A549 treated with AZD9567 at 1 μM for 4 hours (cell line): Measurements from ENCODE around the gene RTBDN. TPM values are rescaled to one million over a fixed set of nuclear protein-coding genes. Genes with fewer than 3 reads are reported as not detected.

Experiments
- total RNA-seq: library from RNA; stranded (reverse); fragments of 200-300 nt; extraction: Qiagen RNA extraction; gene quantifications from 5 replicates; pipeline ENCODE4 v1.2.3, GENCODE V29; 2022; ENCODE audit not compliant: insufficient read depth

Gene RTBDN
- 0.08 to 0.09 TPM in 2 of 5 replicates, not detected in the others for total RNA-seq

GRCh38 chr19:12834566-12834943 is at the start of gene RTBDN:
Gene RTBDN, minus strand, starts transcription at chr19:12834579. Its CDS starts 4,600 bp downstream, at chr19:12829979.

DNA sequence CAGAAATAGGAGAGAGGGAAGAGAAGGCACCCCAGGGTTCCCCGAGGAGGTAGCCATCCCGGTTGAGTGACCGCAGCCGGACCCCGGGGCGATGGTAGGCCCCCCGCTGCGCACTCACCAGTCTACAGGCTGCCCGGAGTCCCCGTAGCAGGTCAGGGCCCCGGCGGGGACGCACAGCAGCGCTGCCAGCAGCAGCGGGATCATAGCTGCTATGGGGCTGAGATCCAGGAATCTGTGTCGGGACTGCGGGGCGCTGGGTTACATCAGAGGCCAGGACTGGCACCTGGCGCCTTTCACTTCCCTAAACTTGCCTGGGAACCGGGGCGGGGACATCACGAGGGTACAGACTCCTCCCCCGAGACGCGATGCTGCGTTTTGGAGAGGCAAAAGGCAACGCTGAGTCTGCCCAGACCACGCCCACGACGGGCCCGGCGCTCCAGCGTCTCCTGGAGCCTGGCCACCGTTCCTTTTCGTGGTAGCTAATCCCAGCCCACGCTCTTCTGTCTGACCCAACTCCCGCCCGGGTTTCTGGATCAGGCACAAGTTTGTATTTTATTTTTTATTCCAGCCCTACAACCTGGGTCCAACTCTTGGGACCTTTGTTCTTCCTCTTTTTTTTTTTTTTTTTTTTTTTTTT is 46.9 kb upstream of the RTBDN start, which contains the start of gene DNASE2:
Gene DNASE2, minus strand, starts transcription at position 278 of the 637 bp plus-strand sequence. Its CDS starts 74 bp downstream, at position 204.

GRCh38 chr19:12838182-12838885 is 4.0 kb upstream of the RTBDN start, which contains the start of gene MAST1:
Gene MAST1, plus strand, starts transcription at chr19:12838515. Its CDS starts 58 bp downstream, at chr19:12838573.

DNA sequence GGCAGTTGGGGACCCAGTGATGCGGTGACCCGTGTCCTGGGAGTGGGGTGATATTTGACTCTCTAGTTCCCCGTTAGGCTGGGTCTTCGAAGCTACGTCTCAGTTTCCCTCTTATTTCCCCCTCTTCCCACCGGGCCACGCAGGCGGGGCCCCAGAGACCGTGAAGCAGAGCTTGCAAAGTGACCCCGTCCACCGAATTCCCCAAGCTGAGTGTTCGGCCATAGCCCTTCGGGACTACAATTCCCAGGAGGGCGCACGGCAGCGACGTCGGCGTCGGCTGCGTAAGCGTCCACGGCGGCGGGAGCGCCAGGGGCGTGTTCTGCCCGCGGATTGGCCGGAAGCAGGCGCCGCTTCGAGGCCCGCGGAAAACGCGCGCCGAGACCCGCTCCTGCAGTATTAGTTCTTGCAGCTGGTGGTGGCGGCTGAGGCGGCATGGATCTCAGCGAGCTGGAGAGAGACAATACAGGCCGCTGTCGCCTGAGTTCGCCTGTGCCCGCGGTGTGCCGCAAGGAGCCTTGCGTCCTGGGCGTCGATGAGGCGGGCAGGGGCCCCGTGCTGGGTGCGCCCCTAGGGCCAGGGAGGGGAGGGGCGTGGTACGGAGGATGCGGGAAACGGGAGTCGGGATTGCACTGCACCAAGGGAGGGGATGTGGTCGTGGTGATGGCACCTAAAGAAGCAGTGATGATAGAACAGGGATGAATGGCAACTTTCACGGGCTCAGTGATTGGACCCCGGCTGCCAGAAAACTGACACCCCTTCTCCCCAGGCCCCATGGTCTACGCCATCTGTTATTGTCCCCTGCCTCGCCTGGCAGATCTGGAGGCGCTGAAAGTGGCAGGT is 27.9 kb downstream of the RTBDN start, which contains the start of gene RNASEH2A:
Gene RNASEH2A, plus strand, starts transcription at position 343 of the 840 bp plus-strand sequence. Its CDS starts 90 bp downstream, at position 433.

DNA sequence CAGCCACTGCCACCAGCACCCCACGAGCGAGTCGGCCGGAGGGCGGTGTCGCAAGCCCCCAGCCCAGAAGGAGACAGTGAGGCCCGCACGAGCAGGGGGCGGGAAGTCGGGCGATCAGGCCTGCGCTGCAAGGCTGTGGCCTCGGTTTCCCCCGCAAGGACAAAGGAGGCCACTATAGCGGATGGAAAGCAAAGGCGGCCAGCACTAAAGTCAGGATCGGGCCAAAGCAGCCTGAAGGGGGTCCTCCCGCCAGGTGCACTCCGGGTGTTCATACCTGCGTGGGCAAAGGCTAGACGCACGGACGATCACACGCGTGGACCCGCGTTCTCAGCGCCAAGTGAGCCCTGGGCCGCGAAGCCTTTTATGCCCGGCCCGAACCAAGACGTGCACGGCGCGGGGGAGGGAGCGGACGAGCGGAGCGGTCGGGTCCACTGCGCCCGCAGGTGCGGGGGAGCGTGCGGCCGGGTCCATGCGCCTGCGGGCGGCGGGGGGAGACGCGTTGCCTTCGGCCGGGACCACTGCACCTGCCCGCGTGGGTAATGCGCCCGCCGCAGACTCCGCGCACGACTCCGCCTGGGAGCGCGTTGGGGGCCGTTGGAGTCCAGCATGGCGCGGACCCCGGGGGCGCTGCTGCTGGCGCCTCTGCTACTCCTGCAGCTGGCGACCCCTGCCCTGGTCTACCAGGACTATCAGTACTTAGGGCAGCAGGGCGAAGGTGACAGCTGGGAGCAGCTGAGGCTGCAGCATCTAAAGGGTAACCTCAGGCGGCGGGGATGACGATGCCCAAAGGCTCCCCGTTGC is 32.7 kb downstream of the RTBDN start, which contains the start of the genes PRDX2 and THSD8:
Gene PRDX2, minus strand, starts transcription at position 335 of the 801 bp plus-strand sequence. CDS start 539 bp downstream, outside the sequence.
Gene THSD8, plus strand, starts transcription at position 604 of the 801 bp plus-strand sequence. Its CDS starts 3 bp downstream, at position 607.

GRCh38 chr19:12791345-12792050 is 42.9 kb downstream of the RTBDN start, which contains the start of gene JUNB:
Gene JUNB, plus strand, starts transcription at chr19:12791486. Its CDS starts 286 bp downstream, at chr19:12791772.

Other genes with a start within 250 kb of the RTBDN start
- gene ZNF490, start 223.8 kb downstream of the RTBDN start, total RNA-seq: 0.54 to 3.3 TPM (median 0.66 TPM) in 5 replicates
- gene ZNF791, start 223.7 kb downstream of the RTBDN start, total RNA-seq: 4.5 to 11.0 TPM (median 5.7 TPM) in 5 replicates
- 19.1 to 30.7 TPM (median 22.0 TPM) in 5 replicates for gene MAN2B1, start 167.8 kb downstream of the RTBDN start, total RNA-seq
- gene WDR83, start 167.8 kb downstream of the RTBDN start, total RNA-seq: 8.4 to 11.5 TPM (median 10.0 TPM) in 5 replicates
- 29.7 to 49.1 TPM (median 48.2 TPM) in 5 replicates for gene DHPS, start 152.7 kb downstream of the RTBDN start, total RNA-seq
- not detected in 5 replicates for gene GNG14, start 146.6 kb downstream of the RTBDN start, total RNA-seq
- gene FBXW9, start 137.9 kb downstream of the RTBDN start, total RNA-seq: 11.4 to 14.6 TPM (median 13.9 TPM) in 5 replicates
- gene TNPO2, start 110.6 kb downstream of the RTBDN start, total RNA-seq: 31.3 to 35.3 TPM (median 33.6 TPM) in 5 replicates
- gene TRIR, start 99.9 kb downstream of the RTBDN start, total RNA-seq: 118 to 201 TPM (median 193 TPM) in 5 replicates
- 83.8 to 103 TPM (median 99.2 TPM) in 5 replicates for gene GET3, start 97.1 kb downstream of the RTBDN start, total RNA-seq
- 0.59 to 1.0 TPM (median 0.79 TPM) in 4 of 5 replicates, not detected in the other for gene BEST2, start 82.8 kb downstream of the RTBDN start, total RNA-seq
- gene HOOK2, start 59.0 kb downstream of the RTBDN start, total RNA-seq: 9.8 to 14.0 TPM (median 12.8 TPM) in 5 replicates
- 110 to 185 TPM (median 160 TPM) in 5 replicates for gene JUNB, start 43.1 kb downstream of the RTBDN start, total RNA-seq
- gene PRDX2, start 32.8 kb downstream of the RTBDN start, total RNA-seq: 0.47 to 0.91 TPM (median 0.66 TPM) in 4 of 5 replicates, not detected in the other
- gene THSD8, start 32.5 kb downstream of the RTBDN start, total RNA-seq: 9.1 to 13.7 TPM (median 11.8 TPM) in 4 of 5 replicates, not detected in the other
- gene RNASEH2A, start 28.0 kb downstream of the RTBDN start, total RNA-seq: 39.4 to 50.4 TPM (median 46.8 TPM) in 5 replicates
- 1.5 to 7.0 TPM (median 1.7 TPM) in 5 replicates for gene MAST1, start 3.9 kb upstream of the RTBDN start, total RNA-seq
- 28.6 to 36.5 TPM (median 29.7 TPM) in 5 replicates for gene DNASE2, start 46.9 kb upstream of the RTBDN start, total RNA-seq
- 0.05 to 0.07 TPM in 2 of 5 replicates, not detected in the others for gene KLF1, start 52.6 kb upstream of the RTBDN start, total RNA-seq
- gene GCDH, start 56.6 kb upstream of the RTBDN start, total RNA-seq: 9.2 to 21.4 TPM (median 9.9 TPM) in 5 replicates
- gene SYCE2, start 84.7 kb upstream of the RTBDN start, total RNA-seq: 0.25 to 1.8 TPM (median 0.42 TPM) in 5 replicates
- 60.5 to 80.0 TPM (median 74.4 TPM) in 5 replicates for gene FARSA, start 99.1 kb upstream of the RTBDN start, total RNA-seq
- 481 to 566 TPM (median 518 TPM) in 5 replicates for gene CALR, start 104.0 kb upstream of the RTBDN start, total RNA-seq
- 73.1 to 82.3 TPM (median 81.9 TPM) in 5 replicates for gene RAD23A, start 111.3 kb upstream of the RTBDN start, total RNA-seq
- 20.6 to 55.7 TPM (median 51.6 TPM) in 5 replicates for gene GADD45GIP1, start 122.6 kb upstream of the RTBDN start, total RNA-seq
- 0.03 to 0.07 TPM (median 0.06 TPM) in 3 of 5 replicates, not detected in the others for gene DAND5, start 135.0 kb upstream of the RTBDN start, total RNA-seq
- 3.6 to 4.3 TPM (median 3.8 TPM) in 5 replicates for gene NFIX, start 160.9 kb upstream of the RTBDN start, total RNA-seq